Right cardiac atrium (tissue), 5 donors: ENCODE measurements around the gene RCN2. TPM values are rescaled to one million over a fixed set of nuclear protein-coding genes. Genes with fewer than 3 reads are reported as not detected.
"Not testable (repeated sequence)": the region's sequence is repeated elsewhere in the genome, so short reads cannot be mapped to it uniquely, and the experiment has no call there.

Experiments used
- ATAC-seq, 2 donors: fragments of 200-7000 bp; cut with Tn5 transposase; one replicate each; pipeline versions ENCODE4 v1.8.0 to v1.9.1; 2020; ENCODE audit warnings: moderate library complexity in 2 of 2, mild to moderate bottlenecking in 1 of 2
- DNase-seq, 3 donors: peaks; one replicate each; pipeline ENCODE4 v3.0.0-alpha.2; 2020
- H3K27ac ChIP-seq: one replicate; pipeline ENCODE4 v1.5.1; 2013; ENCODE audit warnings: mild to moderate bottlenecking, low read length, control low read depth, moderate library complexity
- H3K27me3 ChIP-seq: one replicate; pipeline ENCODE4 v1.6.1; 2013; ENCODE audit not compliant: control insufficient read depth, insufficient read depth
- H3K4me1 ChIP-seq: one replicate; pipeline ENCODE4 v1.6.1; 2013; ENCODE audit warnings: low read length; ENCODE audit not compliant: control insufficient read depth, insufficient read depth
- H3K4me3 ChIP-seq: one replicate; pipeline ENCODE4 v1.5.1; 2013; ENCODE audit warnings: low read length, control low read depth
- H3K9me3 ChIP-seq: one replicate; pipeline ENCODE4 v1.6.1; 2013; ENCODE audit warnings: low read length; ENCODE audit not compliant: control insufficient read depth
- WGBS: extraction: QIAGEN DNeasy Blood & Tissue Kit; methylation state at CpG from one replicate; pipeline ENCODE4 v1.1.7; 2013; 5-methylcytosine and 5-hydroxymethylcytosine counted together
- intact Hi-C, 4 donors: fragments of 100-400 bp; cut with DNase I; formaldehyde crosslinking; loops; one replicate each; pipeline versions ENCODE4 v1.11.0 to v1.14.0; 2022 to 2023
- long read RNA-seq, 4 donors: library from polyadenylated mRNA; unstranded; transcript quantifications; one replicate each; pipeline ENCODE4 v2.0.0, GENCODE V29; 2020 to 2021
- polyA plus RNA-seq: library from polyadenylated mRNA; stranded (reverse); fragments of 200-250 nt; gene quantifications from one replicate; pipeline ENCODE4 v1.2.3, GENCODE V29; 2013
- total RNA-seq, 4 donors: library from RNA; stranded (reverse); fragmentation: NEBNext Ultra II Directional; extraction: Animal tissue kit (Norgen Biotek cat#: 25700); gene quantifications; one replicate each; pipeline ENCODE4 v1.2.1, GENCODE V29; 2021
- donor health status: healthy with polysubstance abuse.
- donor health status: DM: no; HTN: yes; CAD: no.
- donor health status: DM: no; HTN: no; CAD: no.
- donor health status: DM: no; HTN: yes; CAD: no; lungs with severe emphysema.
- donor health status: DM: yes; HTN: yes; CAD: no.

Gene RCN2
- total RNA-seq (10 to 100 TPM; 25.1 to 36.0 (median 29.5) TPM), polyA plus RNA-seq (31.7 TPM)
- long read RNA-seq, donor 1, full-length matches to known transcripts = 101 of 104 reads
- long read RNA-seq, donor 1, partial matches to known transcripts = 0 of 104 reads
- long read RNA-seq, donor 1, other reads (novel, unspliced or antisense) = 3 of 104 reads
- long read RNA-seq, donor 2, full-length matches to known transcripts = 42 of 42 reads
- long read RNA-seq, donor 2, partial matches to known transcripts = 0 of 42 reads
- long read RNA-seq, donor 2, other reads (novel, unspliced or antisense) = 0 of 42 reads
- long read RNA-seq, donor 3, full-length matches to known transcripts = 300 of 309 reads
- long read RNA-seq, donor 3, partial matches to known transcripts = 6 of 309 reads
- long read RNA-seq, donor 3, other reads (novel, unspliced or antisense) = 3 of 309 reads
- long read RNA-seq, donor 4, full-length matches to known transcripts = 70 of 73 reads
- long read RNA-seq, donor 4, partial matches to known transcripts = 3 of 73 reads
- long read RNA-seq, donor 4, other reads (novel, unspliced or antisense) = 0 of 73 reads

GRCh38 chr15:76931397-76932134 is at the start of gene RCN2:
Gene RCN2 (plus strand): TSS chr15:76931749. CDS start chr15:76931842, 93 bp downstream.
- ATAC-seq (peak; percentile 100), DNase-seq (peak; percentile 97 to 99 (median 99))
- intact Hi-C loops = no loop called here
- no peaks in the 10 kb centered on the region for H3K27me3 ChIP-seq
- peak within 1 kb of the TSS; percentile 79 for H3K4me3 ChIP-seq
- H3K9me3 ChIP-seq = no peaks in the 10 kb centered on the region
- WGBS = under 1% methylated on average over 96 of the region's 96 CpGs
- peak within 1 kb of the TSS; percentile 93 for H3K27ac ChIP-seq
- H3K4me1 ChIP-seq = no peaks in the 10 kb centered on the region

- H3K4me1 ChIP-seq = no peaks in the 10 kb centered on the region
- DNase-seq = no peak
- intact Hi-C loops = no loop called here
- no peaks in the 10 kb centered on the region for H3K27me3 ChIP-seq
- 97% methylated on average over 2 of the region's 2 CpGs for WGBS
- H3K9me3 ChIP-seq = no peaks in the 10 kb centered on the region
- no peak overlapping the region for H3K27ac ChIP-seq
- ATAC-seq = no peak
- H3K4me3 ChIP-seq = no peak overlapping the region
Observed at GRCh38 chr15:76885212-76885611, 46.3 kb upstream of the RCN2 start.

GRCh38 chr15:76887280-76888141 is 44.0 kb upstream of the RCN2 start:
- H3K9me3 ChIP-seq, H3K27me3 ChIP-seq, H3K4me1 ChIP-seq, H3K4me3 ChIP-seq, DNase-seq, ATAC-seq, H3K27ac ChIP-seq, intact Hi-C loops: not testable (repeated sequence)
- 94% methylated on average over 14 of the region's 14 CpGs for WGBS

- DNase-seq, H3K9me3 ChIP-seq, H3K4me3 ChIP-seq, intact Hi-C loops, H3K27ac ChIP-seq, ATAC-seq, H3K27me3 ChIP-seq, H3K4me1 ChIP-seq: not testable (repeated sequence)
- WGBS = 94% methylated on average over 5 of the region's 5 CpGs
Observed at GRCh38 chr15:76892836-76893235, 38.7 kb upstream of the RCN2 start.

- ATAC-seq = no peak
- Histone ChIP-seq H3K9me3 (no peaks in the 10 kb centered on the region), H3K27ac (no peak overlapping the region), H3K4me1 (no peaks in the 10 kb centered on the region), H3K27me3 (no peaks in the 10 kb centered on the region), H3K4me3 (no peak overlapping the region)
- 91% methylated on average over 2 of the region's 2 CpGs for WGBS
- intact Hi-C loops = no loop called here
- DNase-seq = no peak
Observed at GRCh38 chr15:76894174-76894573, 37.4 kb upstream of the RCN2 start.

GRCh38 chr15:76898102-76898501 is 33.4 kb upstream of the RCN2 start:
- H3K4me3 ChIP-seq = no peak overlapping the region
- H3K27me3 ChIP-seq = no peaks in the 10 kb centered on the region
- no peak for DNase-seq
- ATAC-seq = no peak
- H3K4me1 ChIP-seq = no peaks in the 10 kb centered on the region
- no peaks in the 10 kb centered on the region for H3K9me3 ChIP-seq
- 90% methylated on average over 4 of the region's 4 CpGs for WGBS
- H3K27ac ChIP-seq = no peak overlapping the region
- intact Hi-C loops = no loop called here

- H3K27me3 ChIP-seq, ATAC-seq, H3K4me3 ChIP-seq, H3K4me1 ChIP-seq, intact Hi-C loops, DNase-seq, H3K9me3 ChIP-seq, H3K27ac ChIP-seq: not testable (repeated sequence)
- 93% methylated on average over 39 of the region's 39 CpGs for WGBS
Observed at GRCh38 chr15:76899176-76899930, 32.2 kb upstream of the RCN2 start.

- H3K27ac ChIP-seq, ATAC-seq, intact Hi-C loops, H3K4me1 ChIP-seq, H3K9me3 ChIP-seq, DNase-seq, H3K27me3 ChIP-seq, H3K4me3 ChIP-seq: not testable (repeated sequence)
- 75% methylated on average over 3 of the region's 6 CpGs for WGBS
Observed at GRCh38 chr15:76899931-76900310, 31.6 kb upstream of the RCN2 start.

GRCh38 chr15:76901965-76902364 is 29.6 kb upstream of the RCN2 start:
- H3K27ac ChIP-seq = no peak overlapping the region
- H3K4me1 ChIP-seq = no peaks in the 10 kb centered on the region
- H3K9me3 ChIP-seq = no peaks in the 10 kb centered on the region
- no peak for DNase-seq
- no peaks in the 10 kb centered on the region for H3K27me3 ChIP-seq
- intact Hi-C loops = no loop called here
- WGBS = 97% methylated on average over 2 of the region's 2 CpGs
- ATAC-seq = no peak
- no peak overlapping the region for H3K4me3 ChIP-seq

GRCh38 chr15:76903251-76903681 is 28.3 kb upstream of the RCN2 start:
- DNase-seq (no peak), ATAC-seq (no peak)
- intact Hi-C loops = no loop called here
- Histone ChIP-seq H3K4me3 (no peak overlapping the region), H3K27ac (peak overlapping the region; percentile 71), H3K4me1 (no peaks in the 10 kb centered on the region), H3K9me3 (no peaks in the 10 kb centered on the region), H3K27me3 (no peaks in the 10 kb centered on the region)
